Fibroblast of skin of left biceps (primary cell): Measurements from ENCODE around the gene LTB4R.
A peak's percentile ranks its signal among the peaks of the same experiment; 100 is the strongest.

ENCODE experiments used
- DNase-seq, 2 experiments: peaks; one replicate each; pipeline ENCODE4 v3.0.0-alpha.2; 2013; ENCODE audit warnings: low read depth in 2 of 2

The LTB4R gene

GRCh38 chr14:24310646-24311604 is at the start of gene LTB4R:
Gene LTB4R (plus strand): TSS chr14:24311502. CDS start chr14:24315652, 4,150 bp downstream.
- no peak for DNase-seq

- DNase-seq: no peak
These were observed 49.4 kb upstream of the LTB4R start for GRCh38 chr14:24261969-24262327.

GRCh38 chr14:24262821-24263733 is 48.2 kb upstream of the LTB4R start, which contains the start of gene TGM1:
Gene TGM1 (minus strand): TSS chr14:24263177. CDS start chr14:24262352, 825 bp downstream.
- no peak for DNase-seq

GRCh38 chr14:24263848-24264247 is 47.5 kb upstream of the LTB4R start:
- DNase-seq: no peak

GRCh38 chr14:24264298-24264697 is 47.0 kb upstream of the LTB4R start:
- no peak for DNase-seq

GRCh38 chr14:24266344-24267244 is 44.7 kb upstream of the LTB4R start:
- DNase-seq: no peak

GRCh38 chr14:24267516-24267915 is 43.8 kb upstream of the LTB4R start:
- no peak for DNase-seq

GRCh38 chr14:24268225-24268624 is 43.1 kb upstream of the LTB4R start:
- DNase-seq: no peak

- DNase-seq: no peak
These were observed 41.9 kb upstream of the LTB4R start for GRCh38 chr14:24269368-24269767.

- DNase-seq: no peak
These were observed 41.3 kb upstream of the LTB4R start for GRCh38 chr14:24269910-24270536.

- no peak for DNase-seq
These were observed 40.7 kb upstream of the LTB4R start for GRCh38 chr14:24270537-24271133.

GRCh38 chr14:24271134-24271833 is 40.0 kb upstream of the LTB4R start, which contains the start of gene RABGGTA:
Gene RABGGTA (minus strand): TSS chr14:24271597. CDS start chr14:24271115, 482 bp downstream.
- DNase-seq: peak; percentile 52 to 60

GRCh38 chr14:24271834-24272263 is 39.5 kb upstream of the LTB4R start:
- DNase-seq: no peak

- DNase-seq: no peak
These were observed 38.8 kb upstream of the LTB4R start for GRCh38 chr14:24272467-24272866.

GRCh38 chr14:24273422-24273998 is 37.8 kb upstream of the LTB4R start:
- no peak for DNase-seq

GRCh38 chr14:24274101-24274543 is 37.2 kb upstream of the LTB4R start:
- no peak for DNase-seq

- no peak for DNase-seq
These were observed 34.2 kb upstream of the LTB4R start for GRCh38 chr14:24277071-24277470.

- no peak for DNase-seq
These were observed 33.5 kb upstream of the LTB4R start for GRCh38 chr14:24277606-24278321.
